ENCODE measurements around the gene ARHGAP15.

DNA sequence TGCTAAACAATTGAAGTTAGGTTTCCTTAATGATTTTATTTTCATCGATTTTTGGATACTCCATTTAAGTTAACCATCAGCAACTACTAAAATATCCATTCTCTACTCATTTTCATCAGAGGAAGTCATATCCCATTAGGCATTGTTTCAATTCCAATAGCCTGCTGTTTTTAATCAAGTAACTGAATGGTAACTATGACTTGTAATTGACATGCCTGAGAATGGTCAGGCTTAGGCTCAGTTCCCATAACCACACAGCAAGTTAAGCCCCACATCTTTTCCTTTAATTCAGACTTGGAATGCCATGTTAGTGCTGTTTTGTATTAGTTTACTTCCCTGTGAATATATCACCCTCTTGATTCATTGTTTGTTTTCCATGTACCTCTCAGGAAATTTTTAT, 398.8 kb downstream of the ARHGAP15 start:
- no peak for TF ChIP-seq EZH2 (IDR thresholded peaks at IDR 0.05; ENCODE audit: insufficient read depth, poor library complexity, severe bottlenecking)
- no peak for TF ChIP-seq EZH2phosphoT487 (IDR thresholded peaks at IDR 0.05; ENCODE audit: insufficient read depth, low read depth)
